ENCODE measurements around the gene CERS6. TPM values are rescaled to one million over a fixed set of nuclear protein-coding genes. Genes with fewer than 3 reads are reported as not detected.

CERS6 gene
- total and polyA plus RNA-seq, 8 donors = 3.2 to 18.0 (median 7.6) TPM

DNA sequence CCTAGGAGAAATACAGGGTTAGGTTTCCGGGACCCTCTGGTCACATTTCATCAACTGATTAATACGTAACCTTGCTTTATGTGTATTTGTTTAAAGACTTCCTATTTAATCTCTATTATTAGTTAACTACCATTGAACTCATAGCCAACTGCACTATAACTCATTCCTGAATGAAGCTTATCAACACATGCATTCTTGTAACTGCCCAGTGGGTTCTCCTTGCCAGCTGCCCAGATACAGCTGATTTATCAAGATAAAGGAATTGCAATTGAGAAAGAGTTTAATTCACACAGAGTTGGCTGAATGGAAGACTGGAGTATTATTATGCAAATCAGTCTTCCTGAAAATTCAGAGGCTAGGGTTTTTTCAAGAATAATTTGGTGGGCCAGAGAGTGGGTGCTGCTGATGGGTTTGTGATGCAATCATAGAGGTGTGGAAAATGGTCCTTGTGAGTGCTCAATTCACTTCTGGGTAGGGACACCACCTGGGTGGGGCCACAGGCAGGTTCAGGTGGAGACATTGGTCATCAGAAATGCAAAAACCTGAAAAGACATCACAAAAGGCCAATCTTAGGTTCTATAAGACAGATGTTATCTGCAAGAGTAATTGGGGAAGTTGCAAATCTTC is 325.2 kb downstream of the CERS6 start:
- intact Hi-C loops (cut with DNase I) = no loop called here
- no peaks in the 10 kb centered on the region for H3K9me3 ChIP-seq
- H3K36me3 ChIP-seq = no peaks in the 10 kb centered on the region
- peak; percentile 65 to 82 (median 74) for ATAC-seq
- TF ChIP-seq, protein P1, sequence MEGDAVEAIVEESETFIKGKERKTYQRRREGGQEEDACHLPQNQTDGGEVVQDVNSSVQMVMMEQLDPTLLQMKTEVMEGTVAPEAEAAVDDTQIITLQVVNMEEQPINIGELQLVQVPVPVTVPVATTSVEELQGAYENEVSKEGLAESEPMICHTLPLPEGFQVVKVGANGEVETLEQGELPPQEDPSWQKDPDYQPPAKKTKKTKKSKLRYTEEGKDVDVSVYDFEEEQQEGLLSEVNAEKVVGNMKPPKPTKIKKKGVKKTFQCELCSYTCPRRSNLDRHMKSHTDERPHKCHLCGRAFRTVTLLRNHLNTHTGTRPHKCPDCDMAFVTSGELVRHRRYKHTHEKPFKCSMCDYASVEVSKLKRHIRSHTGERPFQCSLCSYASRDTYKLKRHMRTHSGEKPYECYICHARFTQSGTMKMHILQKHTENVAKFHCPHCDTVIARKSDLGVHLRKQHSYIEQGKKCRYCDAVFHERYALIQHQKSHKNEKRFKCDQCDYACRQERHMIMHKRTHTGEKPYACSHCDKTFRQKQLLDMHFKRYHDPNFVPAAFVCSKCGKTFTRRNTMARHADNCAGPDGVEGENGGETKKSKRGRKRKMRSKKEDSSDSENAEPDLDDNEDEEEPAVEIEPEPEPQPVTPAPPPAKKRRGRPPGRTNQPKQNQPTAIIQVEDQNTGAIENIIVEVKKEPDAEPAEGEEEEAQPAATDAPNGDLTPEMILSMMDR (IDR thresholded peaks at IDR 0.05) = no peak
- H3K27ac ChIP-seq = peak overlapping the region in 2 of 4 donors; percentile 61 to 68
- WGBS, 2 donors = 48 to 53% methylated on average over 2 of the region's 2 CpGs
- peak in 1 of 6 donors; percentile 31 for DNase-seq
- H3K4me3 ChIP-seq = no peak overlapping the region
- no peaks in the 10 kb centered on the region for H3K4me1 ChIP-seq
- FAIRE-seq = no peak
- H3K27me3 ChIP-seq = no peaks in the 10 kb centered on the region

DNA sequence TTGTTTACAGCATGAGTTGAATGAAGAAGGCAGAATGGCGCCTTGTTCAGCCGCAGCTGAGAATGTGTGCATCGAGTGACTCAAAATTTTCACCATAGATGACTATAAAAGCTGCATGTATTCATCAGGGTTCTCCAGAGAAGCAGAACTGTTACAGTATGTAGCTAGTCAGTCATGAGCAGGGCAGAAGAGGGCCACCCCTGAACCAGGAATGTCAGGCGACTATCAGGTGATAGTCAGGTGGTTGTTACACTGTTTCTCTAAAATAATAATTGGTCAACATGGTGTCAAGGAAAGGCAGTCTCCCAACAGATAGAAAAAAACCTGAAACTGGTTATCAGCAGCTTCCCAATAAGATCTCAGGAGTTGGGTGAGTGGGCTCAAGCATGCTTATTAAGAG is 326.2 kb downstream of the CERS6 start:
- H3K36me3 ChIP-seq = no peaks in the 10 kb centered on the region
- 94 to 97% methylated on average over 4 of the region's 4 CpGs for WGBS, 2 donors
- no peaks in the 10 kb centered on the region for H3K27me3 ChIP-seq
- intact Hi-C loops (cut with DNase I) = no loop called here
- FAIRE-seq (no peak), DNase-seq (no peak), ATAC-seq (no peak)
- no peaks in the 10 kb centered on the region for H3K4me1 ChIP-seq
- H3K9me3 ChIP-seq = no peaks in the 10 kb centered on the region
- H3K27ac ChIP-seq = no peak overlapping the region
- H3K4me3 ChIP-seq = no peak overlapping the region
- TF ChIP-seq, protein P1 (IDR thresholded peaks at IDR 0.05) = no peak

GRCh38 chr2:168784993-168785392 is 328.9 kb downstream of the CERS6 start:
- FAIRE-seq = no peak
- Histone ChIP-seq H3K4me1 (no peaks in the 10 kb centered on the region), H3K4me3 (no peak overlapping the region), H3K27ac (no peak overlapping the region), H3K27me3 (no peaks in the 10 kb centered on the region), H3K9me3 (no peaks in the 10 kb centered on the region), H3K36me3 (no peaks in the 10 kb centered on the region)
- TF ChIP-seq, protein P1 (IDR thresholded peaks at IDR 0.05) = no peak
- no peak for DNase-seq
- 73 to 86% methylated on average over 3 of the region's 3 CpGs for WGBS, 2 donors
- intact Hi-C loops (cut with DNase I) = no loop called here
- no peak for ATAC-seq

GRCh38 chr2:168787098-168787781 is 331.2 kb downstream of the CERS6 start:
- TF ChIP-seq, protein P1 (IDR thresholded peaks at IDR 0.05) = no peak
- FAIRE-seq (no peak), DNase-seq (no peak), ATAC-seq (no peak)
- WGBS, 2 donors = 96 to 98% methylated on average over 3 of the region's 3 CpGs
- Histone ChIP-seq H3K27ac (no peak overlapping the region), H3K36me3 (no peaks in the 10 kb centered on the region), H3K4me1 (no peaks in the 10 kb centered on the region), H3K9me3 (no peaks in the 10 kb centered on the region), H3K4me3 (no peak overlapping the region), H3K27me3 (no peaks in the 10 kb centered on the region)
- intact Hi-C loops (cut with DNase I) = no loop called here

DNA sequence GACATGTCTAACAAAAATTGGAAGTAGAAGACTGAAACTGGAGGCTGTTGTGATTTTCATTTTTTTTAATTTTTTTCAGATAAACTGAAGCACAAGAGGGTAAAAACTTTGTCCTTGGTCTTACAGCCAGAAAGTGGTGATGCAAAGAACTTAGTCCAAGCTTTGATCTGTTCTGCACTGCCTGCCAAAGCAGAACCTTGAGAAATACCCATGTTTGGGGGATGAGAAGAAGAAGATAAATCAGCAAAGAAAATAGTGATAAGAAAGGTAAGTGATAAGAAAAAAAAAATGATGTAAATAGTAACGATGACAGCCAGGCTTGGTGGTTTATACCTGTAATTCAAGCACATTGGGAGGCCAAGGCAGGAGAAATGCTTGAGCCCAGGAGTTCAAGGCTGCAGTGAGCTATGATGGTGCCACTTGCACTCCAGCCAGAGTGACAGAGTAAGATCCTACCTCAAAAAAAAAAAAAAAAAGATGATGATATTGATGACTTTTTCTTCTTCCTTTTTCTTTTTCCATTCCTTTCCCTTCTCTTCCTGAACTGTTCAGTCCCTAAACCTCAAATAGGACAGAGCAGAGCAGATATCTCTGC is 331.8 kb downstream of the CERS6 start:
- no peak for DNase-seq
- TF ChIP-seq, protein P1 (IDR thresholded peaks at IDR 0.05) = no peak
- H3K4me3 ChIP-seq = no peak overlapping the region
- intact Hi-C loops (cut with DNase I) = no loop called here
- no peak overlapping the region for H3K27ac ChIP-seq
- no peaks in the 10 kb centered on the region for H3K27me3 ChIP-seq
- WGBS, 2 donors = 34 to 39% methylated on average over 1 of the region's 1 CpG
- H3K4me1 ChIP-seq = no peaks in the 10 kb centered on the region
- no peak for ATAC-seq
- FAIRE-seq = no peak
- no peaks in the 10 kb centered on the region for H3K36me3 ChIP-seq
- H3K9me3 ChIP-seq = no peaks in the 10 kb centered on the region
